ENCODE data around the gene KHSRP.

Gene KHSRP, protein sequence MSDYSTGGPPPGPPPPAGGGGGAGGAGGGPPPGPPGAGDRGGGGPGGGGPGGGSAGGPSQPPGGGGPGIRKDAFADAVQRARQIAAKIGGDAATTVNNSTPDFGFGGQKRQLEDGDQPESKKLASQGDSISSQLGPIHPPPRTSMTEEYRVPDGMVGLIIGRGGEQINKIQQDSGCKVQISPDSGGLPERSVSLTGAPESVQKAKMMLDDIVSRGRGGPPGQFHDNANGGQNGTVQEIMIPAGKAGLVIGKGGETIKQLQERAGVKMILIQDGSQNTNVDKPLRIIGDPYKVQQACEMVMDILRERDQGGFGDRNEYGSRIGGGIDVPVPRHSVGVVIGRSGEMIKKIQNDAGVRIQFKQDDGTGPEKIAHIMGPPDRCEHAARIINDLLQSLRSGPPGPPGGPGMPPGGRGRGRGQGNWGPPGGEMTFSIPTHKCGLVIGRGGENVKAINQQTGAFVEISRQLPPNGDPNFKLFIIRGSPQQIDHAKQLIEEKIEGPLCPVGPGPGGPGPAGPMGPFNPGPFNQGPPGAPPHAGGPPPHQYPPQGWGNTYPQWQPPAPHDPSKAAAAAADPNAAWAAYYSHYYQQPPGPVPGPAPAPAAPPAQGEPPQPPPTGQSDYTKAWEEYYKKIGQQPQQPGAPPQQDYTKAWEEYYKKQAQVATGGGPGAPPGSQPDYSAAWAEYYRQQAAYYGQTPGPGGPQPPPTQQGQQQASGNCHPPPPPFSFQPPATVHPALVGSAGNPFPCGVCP

DNA sequence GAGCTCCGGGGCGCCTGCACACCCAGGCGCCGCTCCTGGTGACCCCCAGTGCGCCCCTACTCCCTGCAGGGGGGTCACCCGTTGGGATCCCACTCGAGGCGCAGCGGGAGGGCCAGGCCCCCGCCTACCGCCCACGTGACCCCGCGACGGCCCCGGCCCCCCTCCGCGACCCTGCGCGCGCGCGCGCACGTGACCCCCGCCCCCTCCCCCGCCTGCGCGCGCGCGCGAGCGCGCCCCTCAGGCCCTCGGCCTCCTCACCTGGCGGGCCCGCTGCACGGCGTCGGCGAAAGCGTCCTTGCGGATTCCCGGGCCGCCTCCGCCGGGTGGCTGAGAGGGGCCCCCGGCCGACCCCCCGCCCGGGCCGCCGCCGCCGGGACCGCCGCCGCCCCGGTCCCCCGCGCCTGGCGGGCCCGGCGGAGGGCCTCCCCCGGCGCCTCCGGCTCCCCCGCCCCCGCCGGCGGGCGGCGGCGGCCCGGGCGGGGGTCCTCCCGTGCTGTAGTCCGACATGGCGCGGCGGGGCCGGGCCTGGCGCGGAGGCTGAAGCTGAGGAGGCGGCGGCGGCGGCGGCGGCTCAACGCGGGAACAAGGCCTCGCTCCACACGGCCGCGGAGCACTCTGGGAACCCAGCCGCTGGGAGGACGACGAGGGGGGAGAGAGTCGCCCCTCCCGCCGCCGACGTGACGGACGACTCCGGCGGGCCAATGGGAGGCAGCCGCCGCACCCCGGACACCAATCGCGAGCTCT, at the start of gene KHSRP:
KHSRP (minus strand) TSS at position 617 of the 744 bp plus-strand sequence; CDS start at position 507, 110 bp downstream.
- no peak for DNase-seq

GRCh38 chr19:6473647-6474046, 49.0 kb upstream of the KHSRP start:
- no peak for DNase-seq

DNA sequence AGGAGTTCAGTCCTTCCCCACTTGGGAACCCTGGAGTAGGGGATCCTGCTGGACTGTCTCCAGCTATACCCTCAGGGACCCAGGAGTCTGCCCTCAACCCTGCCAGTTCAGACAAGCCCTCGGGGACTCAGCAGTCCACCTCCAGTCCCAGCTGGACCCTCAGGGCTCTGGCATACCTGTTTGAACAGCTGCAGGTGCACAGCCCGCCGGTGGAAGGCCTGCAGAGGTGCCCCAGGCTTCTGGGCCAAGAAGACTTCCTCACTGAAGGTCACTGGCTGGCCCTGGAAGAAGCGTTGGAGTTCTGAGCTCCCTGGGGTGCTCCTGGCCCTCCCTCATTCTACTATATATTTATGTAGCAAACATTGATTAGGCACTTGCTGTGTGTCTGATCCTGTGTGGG, 48.1 kb upstream of the KHSRP start:
- no peak for DNase-seq

DNA sequence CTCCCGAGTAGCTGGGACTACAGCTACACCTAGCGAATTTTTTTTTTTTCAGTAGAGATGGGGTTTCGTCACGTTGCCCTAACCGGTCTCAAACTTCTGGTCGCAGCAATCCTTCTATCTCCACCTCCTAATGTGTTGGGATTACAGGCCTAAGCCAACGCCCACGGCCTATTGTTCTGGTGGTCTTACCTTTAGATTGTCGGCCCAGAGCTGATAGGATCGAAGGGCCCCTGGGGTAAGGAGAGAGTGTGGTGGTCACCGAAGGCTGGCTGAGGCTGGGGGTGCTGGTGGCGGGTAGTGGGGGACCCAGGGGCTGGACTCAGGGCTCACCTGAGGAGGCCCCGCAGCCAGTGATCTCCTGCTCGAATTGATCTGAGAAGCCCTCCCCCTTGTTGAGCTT, 46.5 kb upstream of the KHSRP start:
- DNase-seq = no peak

DNA sequence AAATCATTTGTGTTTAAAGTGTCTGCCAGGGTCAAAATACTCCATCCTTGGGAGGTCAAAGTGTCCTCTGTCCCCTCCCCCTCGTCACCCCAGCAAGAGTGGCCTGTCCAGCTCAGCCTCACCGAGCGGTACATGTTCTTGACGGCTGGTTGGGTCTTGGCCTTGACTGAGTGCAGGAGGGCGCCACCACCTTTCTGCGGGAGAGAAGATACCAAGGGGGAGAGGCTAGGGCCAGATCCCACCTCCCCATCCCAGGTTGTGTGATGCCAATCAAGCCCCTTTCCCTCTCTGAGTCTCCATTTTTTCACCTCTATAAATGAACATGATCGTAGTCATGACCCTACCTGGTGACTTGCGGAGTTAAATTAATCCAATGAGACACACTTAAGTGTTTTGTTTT, 45.6 kb upstream of the KHSRP start:
- no peak for DNase-seq

- no peak for DNase-seq
Observed at GRCh38 chr19:6467384-6467783, 42.8 kb upstream of the KHSRP start.

DNA sequence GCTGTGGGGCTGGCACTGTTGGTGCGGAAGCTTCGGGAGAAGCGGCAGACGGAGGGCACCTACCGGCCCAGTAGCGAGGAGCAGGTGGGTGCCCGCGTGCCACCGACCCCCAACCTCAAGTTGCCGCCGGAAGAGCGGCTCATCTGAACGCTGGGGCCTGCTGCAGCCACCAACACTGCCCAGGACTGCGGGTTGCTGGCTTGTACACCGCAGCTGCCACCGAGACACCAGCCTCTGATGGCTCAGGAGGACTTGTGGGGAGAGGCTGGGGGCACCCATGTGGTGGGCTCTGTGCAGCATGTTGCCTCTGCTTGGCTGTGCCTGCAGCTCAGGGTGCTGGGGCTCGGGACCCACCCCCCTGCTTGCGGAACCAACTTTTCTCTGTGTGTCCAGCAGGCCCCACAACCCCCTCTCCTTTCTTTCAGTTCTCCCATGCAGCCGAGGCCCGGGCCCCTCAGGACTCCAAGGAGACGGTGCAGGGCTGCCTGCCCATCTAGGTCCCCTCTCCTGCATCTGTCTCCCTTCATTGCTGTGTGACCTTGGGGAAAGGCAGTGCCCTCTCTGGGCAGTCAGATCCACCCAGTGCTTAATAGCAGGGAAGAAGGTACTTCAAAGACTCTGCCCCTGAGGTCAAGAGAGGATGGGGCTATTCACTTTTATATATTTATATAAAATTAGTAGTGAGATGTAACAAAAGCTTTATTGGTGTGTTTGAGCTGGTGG, 42.1 kb upstream of the KHSRP start:
- no peak for DNase-seq

DNA sequence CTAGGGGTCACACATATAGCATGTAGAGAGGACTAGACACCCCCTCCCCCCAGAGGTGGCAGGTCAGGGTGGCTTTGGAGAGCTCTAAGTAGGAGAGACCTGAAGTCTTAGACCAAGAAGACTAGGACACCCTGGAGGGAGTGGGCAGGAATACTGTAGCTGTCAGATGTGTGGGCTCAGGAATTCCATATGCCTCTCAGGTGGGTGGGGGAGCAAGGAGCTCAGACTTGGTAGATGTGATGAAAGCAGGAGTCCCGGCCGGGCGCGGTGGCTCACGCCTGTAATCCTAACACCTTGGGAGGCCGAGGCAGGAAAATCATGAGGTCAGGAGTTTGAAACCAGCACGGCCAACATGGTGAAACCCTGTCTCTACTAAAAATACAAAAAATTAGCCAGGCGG, 41.1 kb upstream of the KHSRP start:
- DNase-seq = no peak

GRCh38 chr19:6465006-6465405, 40.4 kb upstream of the KHSRP start:
- DNase-seq = no peak

DNA sequence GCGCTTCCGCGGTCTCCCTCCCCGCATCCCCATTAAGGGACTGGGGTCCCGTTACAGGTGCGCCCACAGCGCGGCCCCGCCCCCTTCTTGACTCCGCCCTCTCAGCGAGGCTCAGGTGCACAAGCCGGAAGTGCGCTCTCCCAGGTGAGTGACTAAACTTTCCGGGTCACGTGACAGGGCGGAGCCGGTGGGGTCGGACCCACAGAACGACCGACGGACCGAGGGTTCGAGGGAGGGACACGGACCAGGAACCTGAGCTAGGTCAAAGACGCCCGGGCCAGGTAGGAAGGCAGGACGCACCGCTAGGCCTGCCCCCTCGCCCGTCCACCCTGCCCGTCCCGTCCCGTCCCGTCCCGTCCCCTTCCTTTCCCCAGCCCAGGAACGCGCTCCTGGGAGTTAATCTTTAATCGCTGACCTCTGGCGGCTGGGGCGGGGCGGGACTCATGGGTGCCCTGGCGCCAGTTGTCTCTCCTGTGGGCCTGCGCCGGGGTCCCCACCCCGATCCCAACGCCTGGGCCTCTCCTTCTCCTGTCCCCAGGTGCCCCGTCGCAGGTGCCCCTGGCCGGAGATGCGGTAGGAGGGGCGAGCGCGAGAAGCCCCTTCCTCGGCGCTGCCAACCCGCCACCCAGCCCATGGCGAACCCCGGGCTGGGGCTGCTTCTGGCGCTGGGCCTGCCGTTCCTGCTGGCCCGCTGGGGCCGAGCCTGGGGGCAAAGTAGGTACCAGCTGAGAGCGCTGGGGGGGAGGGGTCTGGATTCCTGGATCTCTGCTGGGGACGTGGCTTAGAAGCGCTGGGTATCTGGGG, 39.7 kb upstream of the KHSRP start, which contains the start of gene CRB3:
CRB3 (plus strand) TSS at position 202 of the 804 bp plus-strand sequence; CDS start at position 633, 431 bp downstream.
- DNase-seq = peak; percentile 85

DNA sequence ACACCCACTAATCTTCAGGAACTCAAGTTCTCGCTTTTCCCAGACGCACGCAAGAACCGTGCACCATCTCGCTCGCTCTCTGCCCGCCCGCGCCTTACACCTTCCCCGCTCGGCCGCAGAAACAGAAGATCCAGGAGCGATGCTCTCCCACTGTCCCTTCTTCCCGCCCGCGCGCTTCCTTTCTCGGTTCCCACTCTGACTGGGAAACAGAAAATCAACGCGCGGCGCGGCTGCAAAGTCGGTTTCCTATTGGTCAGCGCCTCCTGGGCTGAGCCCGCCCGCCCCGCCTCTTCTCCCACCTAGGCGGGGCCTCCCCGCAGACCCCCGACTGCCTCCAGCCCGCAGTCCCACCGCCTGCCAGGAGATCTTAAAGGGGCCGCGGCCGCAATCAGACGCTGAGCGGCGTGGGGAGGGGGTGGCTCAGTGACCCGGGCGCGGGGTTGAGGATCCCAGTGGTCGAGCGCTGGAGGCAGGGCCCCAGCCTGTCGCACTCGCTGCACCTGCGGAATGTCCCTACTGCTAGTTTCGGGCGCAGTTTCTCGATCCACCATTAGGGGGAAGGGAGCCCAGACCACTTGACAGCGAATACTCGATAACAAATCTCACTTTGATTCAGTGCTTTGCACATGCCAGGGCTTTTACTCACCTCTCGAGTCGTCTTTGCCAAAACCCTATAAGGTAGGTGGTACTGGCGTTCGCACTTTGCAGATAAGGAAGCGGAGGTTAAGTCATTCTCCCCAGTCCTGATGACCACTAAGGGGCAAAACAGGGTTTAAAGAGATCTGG, 35.7 kb upstream of the KHSRP start:
- peak; percentile 96 for DNase-seq

DNA sequence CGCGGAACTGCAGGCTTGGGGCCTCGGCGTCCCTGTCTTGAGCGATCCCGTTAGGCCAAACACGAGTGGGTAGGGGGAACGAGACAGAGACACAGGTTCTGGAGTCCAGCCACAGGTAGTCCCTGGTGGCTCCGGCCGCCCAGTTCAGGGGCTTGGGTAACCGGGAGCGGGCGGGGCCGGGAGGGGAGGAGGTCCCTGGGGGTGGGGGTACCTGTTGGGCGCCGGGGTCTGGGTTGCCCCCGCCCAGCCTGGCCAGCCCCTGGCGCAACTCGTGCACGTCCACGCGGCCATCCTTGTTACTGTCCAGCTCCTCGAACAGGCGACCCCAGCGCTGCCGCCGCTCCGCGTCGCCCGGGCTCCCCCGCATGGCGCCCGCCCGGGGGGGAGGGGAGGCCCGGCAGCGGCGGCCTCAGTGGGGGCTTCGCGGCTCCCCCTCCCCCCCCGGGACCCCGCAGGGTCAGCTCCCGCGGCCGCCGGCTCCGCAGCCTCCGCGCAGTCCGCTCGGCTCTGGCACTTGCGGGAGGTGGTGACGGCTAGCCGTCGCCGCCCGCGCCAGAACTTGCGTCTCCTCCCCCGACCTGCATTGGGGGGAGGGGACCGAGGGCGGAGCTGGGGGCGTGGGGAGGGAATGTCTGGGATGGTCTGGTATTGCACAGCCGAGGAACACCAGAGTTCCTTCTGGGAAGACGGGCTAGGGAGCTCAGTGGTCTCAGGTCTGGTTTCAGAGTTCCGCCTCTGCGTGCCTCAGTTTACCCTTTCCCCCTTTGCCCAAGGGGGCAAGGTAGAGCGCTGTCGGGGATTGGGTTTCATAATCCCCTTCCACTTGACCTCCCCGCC, 34.9 kb upstream of the KHSRP start, which contains the start of gene SLC25A23:
SLC25A23 (minus strand) TSS at position 531 of the 837 bp plus-strand sequence; CDS start at position 367, 164 bp downstream.
- DNase-seq = peak; percentile 31

- no peak for DNase-seq
Observed at GRCh38 chr19:6458695-6459261, 34.2 kb upstream of the KHSRP start.

DNA sequence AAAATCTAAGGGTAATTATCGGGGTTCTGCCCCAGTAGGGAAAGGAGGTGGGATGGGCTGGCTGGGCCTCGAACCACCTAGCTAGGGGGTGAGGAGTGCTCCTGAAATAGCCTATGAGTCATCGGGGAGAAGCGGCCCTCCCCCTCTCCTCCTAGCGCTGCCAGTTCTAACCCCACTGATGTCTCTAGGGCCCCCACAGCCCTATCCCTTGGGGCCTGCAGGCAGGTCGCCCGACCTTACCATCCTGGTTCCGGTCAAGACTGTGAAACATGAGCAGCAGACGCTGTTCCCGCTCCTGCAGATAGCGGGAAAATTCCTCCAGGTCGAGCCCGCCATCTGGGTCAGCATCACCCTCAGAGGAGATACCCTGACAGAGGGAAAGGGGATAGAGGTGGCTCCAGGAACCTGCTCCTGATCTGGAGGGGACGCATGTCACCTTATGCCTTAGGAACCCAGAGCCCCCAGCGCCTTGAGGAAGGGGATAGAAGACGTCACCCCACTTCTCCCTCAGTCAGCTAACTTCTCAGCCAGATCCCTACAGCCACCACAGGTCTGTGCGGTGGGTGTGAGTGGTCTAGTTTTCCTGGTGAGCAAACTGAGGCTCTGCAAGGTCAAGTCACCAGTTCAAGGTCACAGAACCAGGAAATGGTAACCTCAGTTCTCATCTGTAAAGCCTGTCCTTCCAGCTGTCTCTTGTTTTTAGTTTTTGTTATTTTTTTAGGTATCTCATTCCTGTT, 33.5 kb upstream of the KHSRP start:
- DNase-seq = no peak

DNA sequence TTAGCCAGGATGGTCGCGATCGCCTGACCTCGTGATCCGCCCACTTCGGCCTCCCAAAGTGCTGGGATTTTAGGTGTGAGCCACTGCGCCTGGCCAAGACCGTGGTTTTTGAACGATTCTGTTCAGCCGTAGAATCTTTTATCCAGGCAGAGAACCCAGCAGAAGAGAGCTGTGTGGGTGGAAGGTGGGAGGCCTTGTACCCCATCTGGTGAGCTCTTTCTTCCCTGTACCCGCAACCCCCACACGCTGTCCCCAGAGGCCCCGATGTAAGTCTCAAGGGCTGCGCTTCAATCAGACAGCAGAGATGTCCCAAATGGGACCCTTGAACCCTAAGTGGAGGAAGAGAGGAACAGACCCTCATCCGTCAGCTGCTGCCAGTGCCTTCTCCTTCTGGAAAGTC, 31.3 kb upstream of the KHSRP start:
- no peak for DNase-seq

DNA sequence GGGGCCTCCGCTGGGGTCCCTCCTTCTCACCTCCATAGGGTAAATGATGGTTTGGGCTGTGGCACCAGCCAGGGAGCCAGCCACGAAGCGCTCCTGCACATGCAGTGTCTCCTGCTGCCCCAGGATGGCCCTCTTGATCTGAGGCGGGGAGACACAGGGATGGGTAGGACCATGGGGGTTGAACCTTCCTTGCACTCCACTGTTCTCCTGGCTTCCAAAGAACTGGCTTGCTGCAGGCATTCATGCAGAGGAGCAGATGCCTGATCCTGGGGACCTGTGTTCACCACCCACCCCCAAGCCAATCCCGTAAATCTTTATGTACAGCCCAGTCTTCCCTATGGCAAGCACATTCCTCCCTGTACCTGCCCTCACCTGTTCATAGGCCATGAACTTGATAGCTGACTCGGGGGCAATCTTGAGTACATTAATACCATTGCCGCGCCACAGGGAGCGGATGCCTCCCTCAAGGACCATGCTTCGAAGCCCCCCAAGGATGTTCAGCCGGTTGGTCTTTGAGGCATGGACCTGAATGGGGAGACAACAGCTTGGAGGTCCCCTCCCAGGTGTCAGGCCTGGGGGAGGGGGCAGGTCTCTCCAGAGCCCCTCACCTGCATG, 29.4 kb upstream of the KHSRP start:
- no peak for DNase-seq

DNA sequence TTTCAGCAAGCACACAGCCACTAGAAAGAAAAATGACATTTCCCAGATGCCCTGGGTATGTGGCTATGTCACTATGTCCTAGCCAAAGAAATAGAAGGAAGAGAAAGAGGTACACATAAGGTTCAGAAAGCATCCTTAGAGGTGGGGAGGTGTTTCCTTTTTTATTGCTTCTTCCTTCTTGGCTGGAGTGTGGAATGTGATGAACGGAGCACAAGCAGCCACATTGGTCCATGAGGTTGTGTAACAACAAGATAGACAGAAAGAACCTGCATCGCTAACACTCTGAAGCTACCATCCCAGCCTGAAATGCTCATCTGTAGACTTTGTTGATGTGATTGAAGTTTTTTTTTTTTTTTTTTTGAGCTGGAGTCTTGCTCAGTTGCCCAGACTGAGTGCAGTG, 28.3 kb upstream of the KHSRP start:
- DNase-seq = no peak

- no peak for DNase-seq
Observed at GRCh38 chr19:6452223-6452614, 27.6 kb upstream of the KHSRP start.

Measured in NCI-H1105 treated with DMSO at 0.1 percent for 48 hours (cell line).